Stimulated activated CD4-positive, alpha-beta T cell treated with anti-CD3 and anti-CD28 coated beads, Interleukin-12 subunit alpha, Interleukin-12 subunit beta, amount 100 ng/mL, for 48 hours (primary cell): ENCODE results near the gene TBXA2R.
"Not testable (repeated sequence)": the region's sequence is repeated elsewhere in the genome, so short reads cannot be mapped to it uniquely, and the experiment has no call there.

Source experiments
- DNase-seq, 3 donors: peaks; one replicate each; pipeline ENCODE4 v3.0.0-alpha.2; 2020; ENCODE audit warnings: low read depth in 2 of 3, low spot score in 1 of 3

Gene TBXA2R

GRCh38 chr19:3606690-3607289 is at the start of gene TBXA2R:
Gene TBXA2R (minus strand): TSS chr19:3606875. CDS start chr19:3600634, 6,241 bp downstream.
- peak in 2 of 3 donors; percentile 47 to 49 for DNase-seq

- DNase-seq: no peak
Observed at GRCh38 chr19:3656073-3656746, 49.5 kb upstream of the TBXA2R start.

GRCh38 chr19:3655402-3656072 is 48.9 kb upstream of the TBXA2R start:
- DNase-seq: no peak

GRCh38 chr19:3653865-3654513 is 47.3 kb upstream of the TBXA2R start:
- DNase-seq: no peak

GRCh38 chr19:3653081-3653795 is 46.6 kb upstream of the TBXA2R start:
- DNase-seq: no peak

- no peak for DNase-seq
Observed at GRCh38 chr19:3652422-3652821, 45.7 kb upstream of the TBXA2R start.

GRCh38 chr19:3651684-3652083 is 45.0 kb upstream of the TBXA2R start:
- no peak for DNase-seq

- DNase-seq: no peak
Observed at GRCh38 chr19:3649888-3650287, 43.2 kb upstream of the TBXA2R start.

- no peak for DNase-seq
Observed at GRCh38 chr19:3648037-3648905, 41.6 kb upstream of the TBXA2R start.

- DNase-seq: not testable (repeated sequence)
Observed at GRCh38 chr19:3647102-3647501, 40.4 kb upstream of the TBXA2R start.

GRCh38 chr19:3646336-3647092 is 39.8 kb upstream of the TBXA2R start:
- DNase-seq: no peak

GRCh38 chr19:3645726-3646125 is 39.1 kb upstream of the TBXA2R start:
- DNase-seq: no peak

GRCh38 chr19:3645067-3645396 is 38.4 kb upstream of the TBXA2R start:
- no peak for DNase-seq

- no peak for DNase-seq
Observed at GRCh38 chr19:3644351-3645066, 37.8 kb upstream of the TBXA2R start.

- no peak for DNase-seq
Observed at GRCh38 chr19:3643674-3644313, 37.1 kb upstream of the TBXA2R start.

- peak in 1 of 3 donors; percentile 12 for DNase-seq
Observed at GRCh38 chr19:3642987-3643673, 36.5 kb upstream of the TBXA2R start.

GRCh38 chr19:3642296-3642695 is 35.6 kb upstream of the TBXA2R start:
- DNase-seq: no peak
